ENCODE results near the gene PAX5.

DNA sequence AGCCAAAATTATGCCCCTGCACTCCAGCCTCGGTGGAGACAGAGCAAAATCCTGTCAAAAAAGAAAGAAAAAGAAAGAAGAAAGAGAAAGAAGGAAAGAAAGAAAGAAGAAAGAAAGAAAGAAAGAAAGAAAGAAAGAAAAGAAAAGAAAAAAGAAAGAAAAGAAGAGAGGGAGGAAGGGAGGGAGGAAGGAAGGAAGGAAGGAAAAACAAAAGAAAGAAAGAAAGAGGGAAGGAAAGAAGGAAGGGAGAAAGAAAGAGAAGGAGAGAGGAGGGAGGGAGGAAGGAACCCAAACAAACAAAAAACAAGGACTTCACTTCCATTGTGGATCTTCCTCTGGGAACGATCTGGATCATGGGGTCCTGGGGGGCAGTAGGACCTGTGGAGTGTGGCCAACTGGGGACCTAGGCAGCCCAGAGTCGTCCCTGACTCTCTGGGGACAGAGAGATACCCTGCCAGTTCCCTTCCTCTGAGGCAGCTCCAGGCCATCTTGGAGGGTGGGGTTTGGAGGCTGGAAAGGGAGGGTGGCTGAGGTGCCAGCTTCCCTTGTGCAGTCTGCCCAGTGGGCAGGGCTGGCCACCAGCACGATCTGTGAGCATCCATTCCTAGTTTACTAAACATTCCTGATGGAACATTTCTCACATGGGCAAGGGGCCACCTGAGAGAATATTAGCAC, 216.8 kb downstream of the PAX5 start:
- TF ChIP-seq, protein P1, sequence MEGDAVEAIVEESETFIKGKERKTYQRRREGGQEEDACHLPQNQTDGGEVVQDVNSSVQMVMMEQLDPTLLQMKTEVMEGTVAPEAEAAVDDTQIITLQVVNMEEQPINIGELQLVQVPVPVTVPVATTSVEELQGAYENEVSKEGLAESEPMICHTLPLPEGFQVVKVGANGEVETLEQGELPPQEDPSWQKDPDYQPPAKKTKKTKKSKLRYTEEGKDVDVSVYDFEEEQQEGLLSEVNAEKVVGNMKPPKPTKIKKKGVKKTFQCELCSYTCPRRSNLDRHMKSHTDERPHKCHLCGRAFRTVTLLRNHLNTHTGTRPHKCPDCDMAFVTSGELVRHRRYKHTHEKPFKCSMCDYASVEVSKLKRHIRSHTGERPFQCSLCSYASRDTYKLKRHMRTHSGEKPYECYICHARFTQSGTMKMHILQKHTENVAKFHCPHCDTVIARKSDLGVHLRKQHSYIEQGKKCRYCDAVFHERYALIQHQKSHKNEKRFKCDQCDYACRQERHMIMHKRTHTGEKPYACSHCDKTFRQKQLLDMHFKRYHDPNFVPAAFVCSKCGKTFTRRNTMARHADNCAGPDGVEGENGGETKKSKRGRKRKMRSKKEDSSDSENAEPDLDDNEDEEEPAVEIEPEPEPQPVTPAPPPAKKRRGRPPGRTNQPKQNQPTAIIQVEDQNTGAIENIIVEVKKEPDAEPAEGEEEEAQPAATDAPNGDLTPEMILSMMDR (IDR thresholded peaks at IDR 0.05): no peak
- TF ChIP-seq HDAC2 (IDR thresholded peaks at IDR 0.05) (no peak), RAD21 (conservative IDR thresholded peaks at IDR 0.05 in 1 of 2, IDR thresholded peaks at IDR 0.05 in 1 of 2) (no peak), ESRRA (IDR thresholded peaks at IDR 0.05; ENCODE audit: borderline replicate concordance, low read length) (no peak), SMC3 (IDR thresholded peaks at IDR 0.05) (no peak), POLR2A (IDR thresholded peaks at IDR 0.05; ENCODE audit: low read length) (no peak), ZFP36 (IDR thresholded peaks at IDR 0.05; ENCODE audit: borderline replicate concordance, partially characterized antibody) (no peak), CEBPB (IDR thresholded peaks at IDR 0.05) (no peak), POLR2AphosphoS2 (conservative IDR thresholded peaks at IDR 0.05; ENCODE audit: low read length) (no peak)
- TF ChIP-seq, protein P2, sequence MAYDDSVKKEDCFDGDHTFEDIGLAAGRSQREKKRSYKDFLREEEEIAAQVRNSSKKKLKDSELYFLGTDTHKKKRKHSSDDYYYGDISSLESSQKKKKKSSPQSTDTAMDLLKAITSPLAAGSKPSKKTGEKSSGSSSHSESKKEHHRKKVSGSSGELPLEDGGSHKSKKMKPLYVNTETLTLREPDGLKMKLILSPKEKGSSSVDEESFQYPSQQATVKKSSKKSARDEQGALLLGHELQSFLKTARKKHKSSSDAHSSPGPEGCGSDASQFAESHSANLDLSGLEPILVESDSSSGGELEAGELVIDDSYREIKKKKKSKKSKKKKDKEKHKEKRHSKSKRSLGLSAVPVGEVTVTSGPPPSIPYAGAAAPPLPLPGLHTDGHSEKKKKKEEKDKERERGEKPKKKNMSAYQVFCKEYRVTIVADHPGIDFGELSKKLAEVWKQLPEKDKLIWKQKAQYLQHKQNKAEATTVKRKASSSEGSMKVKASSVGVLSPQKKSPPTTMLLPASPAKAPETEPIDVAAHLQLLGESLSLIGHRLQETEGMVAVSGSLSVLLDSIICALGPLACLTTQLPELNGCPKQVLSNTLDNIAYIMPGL (CRISPR knock-in tag; IDR thresholded peaks at IDR 0.05; ENCODE audit: borderline replicate concordance): no peak
- TF ChIP-seq, protein P3, sequence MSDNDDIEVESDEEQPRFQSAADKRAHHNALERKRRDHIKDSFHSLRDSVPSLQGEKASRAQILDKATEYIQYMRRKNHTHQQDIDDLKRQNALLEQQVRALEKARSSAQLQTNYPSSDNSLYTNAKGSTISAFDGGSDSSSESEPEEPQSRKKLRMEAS (IDR thresholded peaks at IDR 0.05): no peak

Measured in A549 (cell line).